Astrocyte (in vitro differentiated cells and primary cell): Measurements from ENCODE around the gene ATG3. TPM values are rescaled to one million over a fixed set of nuclear protein-coding genes. Genes with fewer than 3 reads are reported as not detected.

Source experiments
- DNase-seq: peaks from one replicate; pipeline ENCODE4 v3.0.0-alpha.2; 2010; ENCODE audit warnings: low read depth
- FAIRE-seq: peaks from 2 replicates; lab custom pipeline; 2011; peaks lifted over from hg19 to GRCh38; lab: Jason Lieb, UNC
- H2AFZ ChIP-seq: 2 replicates; pipeline ENCODE4 v1.6.0; 2012; ENCODE audit warnings: low read depth, low read length, inconsistent platforms
- H3K27ac ChIP-seq: 2 replicates; pipeline ENCODE4 v1.5.1; 2011; ENCODE audit warnings: low read depth, low read length, inconsistent platforms
- H3K27me3 ChIP-seq: 2 replicates; pipeline ENCODE4 v1.6.0; 2011; ENCODE audit warnings: low read length, inconsistent platforms; ENCODE audit not compliant: insufficient read depth
- H3K36me3 ChIP-seq: 2 replicates; pipeline ENCODE4 v1.5.1; 2011; ENCODE audit warnings: low read length, inconsistent platforms; ENCODE audit not compliant: insufficient read depth
- H3K4me1 ChIP-seq: 2 replicates; pipeline ENCODE4 v1.5.1; 2011; ENCODE audit warnings: low read length, inconsistent platforms; ENCODE audit not compliant: insufficient read depth
- H3K4me2 ChIP-seq: 2 replicates; pipeline ENCODE4 v1.6.0; 2012; ENCODE audit warnings: low read length, inconsistent platforms
- H3K4me3 ChIP-seq: 2 replicates; pipeline ENCODE4 v1.5.1; 2011; ENCODE audit warnings: low read depth, mild to moderate bottlenecking, low read length, inconsistent platforms; ENCODE audit not compliant: insufficient read depth
- H3K79me2 ChIP-seq: 2 replicates; pipeline ENCODE4 v1.6.0; 2012; ENCODE audit warnings: mild to moderate bottlenecking, low read length, inconsistent platforms; ENCODE audit not compliant: insufficient read depth
- H3K9ac ChIP-seq: 2 replicates; pipeline ENCODE4 v1.6.0; 2012; ENCODE audit warnings: mild to moderate bottlenecking, low read length, inconsistent platforms
- H3K9me3 ChIP-seq: 2 replicates; pipeline ENCODE4 v1.5.1; 2012; ENCODE audit warnings: low read depth, mild to moderate bottlenecking, low read length, inconsistent platforms; ENCODE audit not compliant: insufficient read depth
- H4K20me1 ChIP-seq: 2 replicates; pipeline ENCODE4 v1.6.0; 2012; ENCODE audit warnings: low read length, inconsistent platforms; ENCODE audit not compliant: insufficient read depth
- H3K27ac Mint-ChIP-seq: one replicate; pipeline ENCODE4 v1.8.0; 2021; ENCODE audit warnings: mild to moderate bottlenecking, mixed read lengths; ENCODE audit not compliant: unreplicated experiment
- H3K27me3 Mint-ChIP-seq: one replicate; pipeline ENCODE4 v1.8.0; 2021; ENCODE audit warnings: low read depth, mixed read lengths; ENCODE audit not compliant: unreplicated experiment
- H3K36me3 Mint-ChIP-seq: one replicate; pipeline ENCODE4 v1.8.0; 2021; ENCODE audit warnings: low read depth, mixed read lengths; ENCODE audit not compliant: unreplicated experiment
- H3K4me1 Mint-ChIP-seq: one replicate; pipeline ENCODE4 v1.8.0; 2021; ENCODE audit warnings: low read depth, mixed read lengths; ENCODE audit not compliant: unreplicated experiment
- H3K4me3 Mint-ChIP-seq: one replicate; pipeline ENCODE4 v1.8.0; 2021; ENCODE audit warnings: mild to moderate bottlenecking, moderate library complexity, mixed read lengths; ENCODE audit not compliant: unreplicated experiment
- H3K9me3 Mint-ChIP-seq: one replicate; pipeline ENCODE4 v1.8.0; 2021; ENCODE audit warnings: mild to moderate bottlenecking, mixed read lengths; ENCODE audit not compliant: unreplicated experiment
- CTCF ChIP-seq: IDR thresholded peaks from 2 replicates; pipeline ENCODE4 v1.5.1; 2011; ENCODE audit warnings: low read depth, mild to moderate bottlenecking, inconsistent platforms, low read length, moderate library complexity; ENCODE audit not compliant: insufficient read depth
- EZH2 ChIP-seq: IDR thresholded peaks from 2 replicates; pipeline ENCODE4 v1.6.1; 2012; ENCODE audit warnings: mild to moderate bottlenecking, low read length, inconsistent platforms; ENCODE audit not compliant: insufficient read depth
- total RNA-seq: library from RNA; stranded (reverse); gene quantifications from 2 replicates; pipeline ENCODE4 v1.2.1, GENCODE V29; 2021

Gene ATG3
- total RNA-seq, 1 donor from 2014 or later = 46.2 TPM

- Histone ChIP-seq H3K27me3 (peaks cover 3% of the 10 kb centered on the region), H3K4me2 (no peak within 1 kb of the TSS), H3K4me3 (no peak within 1 kb of the TSS), H3K9me3 (no peaks in the 10 kb centered on the region), H3K36me3 (no peaks in the 10 kb centered on the region), H3K9ac (no peak within 1 kb of the TSS), H2AFZ (no peak within 1 kb of the TSS), H3K4me1 (no peaks in the 10 kb centered on the region), H3K79me2 (no peaks in the 10 kb centered on the region), H4K20me1 (no peaks in the 10 kb centered on the region), H3K27ac (no peak within 1 kb of the TSS)
- no peak within 1 kb of the TSS for H3K27ac Mint-ChIP-seq
- TF ChIP-seq CTCF (no peak), EZH2 (no peak)
- peaks cover 3% of the 10 kb centered on the region for H3K9me3 Mint-ChIP-seq
- FAIRE-seq = no peak
- H3K36me3 Mint-ChIP-seq = no peaks in the 10 kb centered on the region
- H3K27me3 Mint-ChIP-seq = peaks cover 5% of the 10 kb centered on the region
- no peaks in the 10 kb centered on the region for H3K4me1 Mint-ChIP-seq
- no peak for DNase-seq
- H3K4me3 Mint-ChIP-seq = no peak within 1 kb of the TSS
Measured at GRCh38 chr3:112498914-112499711, 62.6 kb downstream of the ATG3 start, which contains the start of gene BTLA. Gene BTLA (minus strand): TSS chr3:112499472. CDS start chr3:112499358, 114 bp downstream.

GRCh38 chr3:112497897-112498548 is 63.7 kb downstream of the ATG3 start:
- Mint-ChIP-seq H3K36me3 (no peaks in the 10 kb centered on the region), H3K27ac (no peak overlapping the region), H3K9me3 (peaks cover 1% of the 10 kb centered on the region), H3K27me3 (peaks cover 5% of the 10 kb centered on the region), H3K4me1 (no peaks in the 10 kb centered on the region), H3K4me3 (no peak overlapping the region)
- Histone ChIP-seq H3K4me3 (no peak overlapping the region), H2AFZ (no peak overlapping the region), H3K27me3 (peaks cover 3% of the 10 kb centered on the region), H3K36me3 (no peaks in the 10 kb centered on the region), H3K9me3 (no peaks in the 10 kb centered on the region), H3K4me2 (no peak overlapping the region), H4K20me1 (no peaks in the 10 kb centered on the region), H3K27ac (no peak overlapping the region), H3K4me1 (no peaks in the 10 kb centered on the region), H3K9ac (no peak overlapping the region), H3K79me2 (no peaks in the 10 kb centered on the region)
- no peak for DNase-seq
- TF ChIP-seq EZH2 = no peak
- TF ChIP-seq CTCF = no peak
- FAIRE-seq = no peak
